Stimulated activated CD8-positive, alpha-beta memory T cell treated with anti-CD3 and anti-CD28 coated beads, Interleukin-7, amount 100 ng/mL, for 24 hours (primary cell): Measurements from ENCODE around the gene SND1.

ENCODE experiments used
- DNase-seq: peaks from one replicate; pipeline ENCODE4 v3.0.0-alpha.2; 2020; ENCODE audit warnings: low read depth

The SND1 gene

GRCh38 chr7:127933146-127933545, 281.2 kb downstream of the SND1 start:
- DNase-seq, result no peak

- no peak for DNase-seq
Measured at GRCh38 chr7:127934711-127935110, 282.7 kb downstream of the SND1 start.

DNA sequence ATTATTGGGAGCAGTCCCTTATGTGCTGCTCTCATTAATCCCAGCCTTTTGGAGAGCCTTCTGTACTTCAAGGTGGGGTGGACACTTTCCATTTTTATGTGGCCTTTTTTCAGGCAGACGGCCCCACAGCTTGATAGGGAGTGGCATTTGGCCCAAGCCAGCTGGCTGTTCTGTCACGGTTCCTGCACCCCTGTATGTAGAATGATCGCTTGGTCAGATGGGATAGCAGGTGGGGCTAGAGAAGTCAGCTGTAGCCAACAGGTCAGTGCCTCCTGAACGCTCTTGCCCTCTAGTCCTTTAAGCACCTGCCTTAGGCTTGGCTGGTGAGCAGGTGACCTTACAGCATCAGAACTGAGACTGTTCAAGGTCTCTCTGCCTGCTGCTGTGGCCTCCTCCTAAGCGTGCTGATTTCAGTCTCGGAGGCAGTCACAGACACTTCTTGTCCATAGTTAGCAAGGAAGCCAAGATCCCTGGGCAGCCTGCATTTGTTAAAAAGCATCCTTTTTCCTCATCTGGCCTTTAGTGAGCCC, 283.9 kb downstream of the SND1 start:
- no peak for DNase-seq

DNA sequence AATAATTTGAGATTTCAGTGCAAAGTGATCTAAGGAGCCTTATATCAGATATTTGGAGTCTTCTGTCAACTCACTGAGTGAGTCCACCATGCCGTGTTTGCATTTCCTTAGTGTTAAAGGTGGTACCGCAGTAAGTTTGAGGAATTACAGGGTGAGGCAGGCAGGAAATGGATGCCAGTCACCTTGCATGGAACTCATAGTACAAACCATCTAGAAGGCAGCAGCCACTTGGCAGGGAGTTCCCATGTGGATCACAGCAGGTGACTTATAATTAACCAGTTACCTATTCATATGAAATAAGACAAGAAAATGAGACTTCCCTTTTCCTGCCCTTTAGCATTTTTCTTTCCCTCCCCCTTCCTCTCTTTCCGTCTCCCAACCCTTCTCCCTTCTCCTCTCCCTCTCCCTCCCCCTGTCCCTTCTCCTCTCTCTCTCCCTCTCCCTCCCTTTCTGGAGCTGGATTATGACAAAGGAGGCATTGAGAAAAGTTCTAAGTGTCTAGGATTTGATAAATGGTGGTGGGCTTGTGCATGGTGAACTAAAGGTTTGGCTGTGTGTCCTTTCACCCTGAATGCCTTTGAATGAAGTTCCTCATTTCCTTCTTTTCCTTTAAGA, 285.2 kb downstream of the SND1 start:
- no peak for DNase-seq

DNA sequence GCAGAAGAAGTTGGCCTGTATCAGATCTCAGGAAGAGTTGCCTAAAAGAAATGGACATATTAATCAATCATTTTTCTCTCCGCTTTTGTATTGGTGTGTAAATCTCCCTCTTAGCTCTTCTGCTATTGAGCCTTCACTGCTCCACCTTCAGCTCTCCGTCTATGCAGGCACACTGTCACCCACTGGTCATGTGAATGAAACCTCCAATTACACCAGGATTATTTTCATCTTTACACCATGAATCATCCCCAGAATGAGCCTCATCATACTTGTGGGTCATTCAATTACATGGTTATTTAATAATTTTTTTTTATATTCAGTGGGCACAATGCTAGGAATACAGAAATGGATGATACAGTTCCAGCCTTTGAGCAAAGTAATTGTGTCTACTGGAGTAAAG, 286.6 kb downstream of the SND1 start:
- no peak for DNase-seq

DNA sequence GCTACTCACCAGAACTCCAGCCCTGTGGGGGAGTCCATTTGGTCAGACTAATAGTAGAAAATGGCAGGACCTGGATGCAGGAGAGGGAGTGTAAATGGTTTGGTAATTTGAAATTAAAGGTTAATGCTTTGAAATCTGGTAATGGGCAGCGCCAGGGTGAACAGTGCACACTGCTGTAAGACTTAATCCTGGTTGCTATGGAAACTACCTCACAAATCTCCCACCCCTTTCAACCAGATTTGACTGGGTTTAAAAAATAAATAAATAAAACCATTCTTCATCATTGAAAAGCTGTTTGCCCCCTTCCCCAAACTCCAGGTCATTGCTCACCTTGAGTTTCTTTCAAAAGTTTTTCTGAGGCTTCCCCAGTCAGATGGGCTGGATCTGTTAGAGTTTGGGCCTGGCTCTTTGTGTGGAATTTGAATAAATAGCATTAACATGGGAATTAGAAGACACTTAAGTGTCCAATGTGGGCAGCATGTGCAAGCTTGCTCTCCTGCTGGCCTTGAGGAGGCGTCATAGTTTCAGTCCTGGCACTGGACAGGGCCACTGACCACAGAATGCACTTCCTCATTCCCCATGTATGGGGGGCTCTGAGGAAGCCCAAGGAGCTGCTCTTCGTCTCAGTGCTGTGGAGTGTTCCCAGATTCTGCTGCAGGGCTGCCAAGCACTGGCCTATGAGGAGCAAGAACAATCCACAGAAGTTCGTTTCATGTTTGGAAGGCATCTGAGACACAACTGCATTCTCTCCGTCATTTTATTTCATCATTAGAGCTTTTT, 288.6 kb downstream of the SND1 start:
- DNase-seq, result no peak

- no peak for DNase-seq
Measured at GRCh38 chr7:127941476-127942210, 289.6 kb downstream of the SND1 start.

GRCh38 chr7:127943541-127944521, 291.8 kb downstream of the SND1 start:
- no peak for DNase-seq

- no peak for DNase-seq
Measured at GRCh38 chr7:127946111-127946510, 294.1 kb downstream of the SND1 start.

GRCh38 chr7:127946847-127947246, 294.9 kb downstream of the SND1 start:
- DNase-seq, result no peak

DNA sequence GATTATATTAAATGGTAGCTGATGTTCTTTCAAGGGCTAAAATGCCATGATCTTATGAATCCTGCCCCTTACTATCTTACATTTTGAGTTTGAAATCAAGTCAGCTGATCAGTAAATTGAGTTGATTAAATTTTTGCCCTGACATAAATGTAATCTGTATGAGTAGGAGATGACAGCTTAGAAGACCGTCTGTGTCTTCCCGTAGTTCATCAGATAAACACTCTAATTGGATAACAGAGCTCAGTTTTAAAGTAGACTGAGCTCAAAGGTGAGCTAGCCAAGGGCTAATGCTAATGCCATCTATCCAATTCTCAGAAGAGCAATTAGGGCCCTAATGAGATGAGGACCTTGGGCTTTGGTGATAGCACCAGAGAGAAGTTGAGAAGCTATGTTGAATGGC, 296.3 kb downstream of the SND1 start:
- no peak for DNase-seq

GRCh38 chr7:127948930-127949329, 296.9 kb downstream of the SND1 start:
- DNase-seq, result no peak

GRCh38 chr7:127949769-127950222, 297.8 kb downstream of the SND1 start:
- DNase-seq, result no peak

GRCh38 chr7:127950233-127950935, 298.4 kb downstream of the SND1 start:
- no peak for DNase-seq

DNA sequence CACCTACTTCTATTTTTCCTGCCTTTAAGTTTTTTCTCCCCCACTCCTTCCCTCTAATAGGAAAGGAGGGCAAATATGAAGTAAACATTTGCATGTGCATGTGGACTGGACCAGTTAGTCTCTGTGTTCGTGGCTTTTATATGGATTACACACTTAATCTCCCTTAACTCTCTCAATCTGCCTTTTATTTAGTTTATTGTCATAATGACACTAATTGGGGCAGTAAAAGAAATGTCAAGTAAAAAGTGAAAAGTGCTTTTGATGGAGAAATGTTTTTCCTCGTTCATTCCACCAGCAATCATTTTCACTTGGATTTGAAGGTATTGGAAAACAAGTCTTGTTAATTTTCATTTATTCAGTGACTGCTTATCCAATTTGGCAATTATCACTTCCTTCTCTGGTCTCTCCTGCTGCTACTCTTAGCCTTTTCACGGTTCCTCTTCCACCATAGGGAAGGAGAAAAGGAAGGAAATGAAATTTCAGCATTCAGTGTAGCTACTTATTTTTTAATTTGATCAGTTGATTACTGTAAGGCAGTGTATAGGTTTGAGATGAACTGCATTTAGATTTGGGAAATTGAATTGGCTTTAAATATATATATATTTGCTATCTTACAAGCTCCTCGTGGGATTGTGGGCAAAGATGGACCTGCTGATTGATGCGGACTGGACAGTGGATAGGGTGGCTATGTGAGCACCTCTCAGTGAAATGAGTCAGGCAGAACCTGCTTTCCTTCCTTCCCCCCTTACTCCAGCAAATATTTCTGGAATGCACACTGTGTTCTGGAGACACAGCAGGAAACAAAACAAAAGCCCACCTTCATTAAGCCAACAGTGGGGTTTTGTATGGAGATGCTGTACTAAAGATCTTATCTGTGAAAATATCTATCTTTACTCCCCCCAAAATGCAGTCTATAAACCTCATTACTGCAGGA, 301.7 kb downstream of the SND1 start:
- no peak for DNase-seq

- no peak for DNase-seq
Measured at GRCh38 chr7:127954357-127954748, 302.4 kb downstream of the SND1 start.

DNA sequence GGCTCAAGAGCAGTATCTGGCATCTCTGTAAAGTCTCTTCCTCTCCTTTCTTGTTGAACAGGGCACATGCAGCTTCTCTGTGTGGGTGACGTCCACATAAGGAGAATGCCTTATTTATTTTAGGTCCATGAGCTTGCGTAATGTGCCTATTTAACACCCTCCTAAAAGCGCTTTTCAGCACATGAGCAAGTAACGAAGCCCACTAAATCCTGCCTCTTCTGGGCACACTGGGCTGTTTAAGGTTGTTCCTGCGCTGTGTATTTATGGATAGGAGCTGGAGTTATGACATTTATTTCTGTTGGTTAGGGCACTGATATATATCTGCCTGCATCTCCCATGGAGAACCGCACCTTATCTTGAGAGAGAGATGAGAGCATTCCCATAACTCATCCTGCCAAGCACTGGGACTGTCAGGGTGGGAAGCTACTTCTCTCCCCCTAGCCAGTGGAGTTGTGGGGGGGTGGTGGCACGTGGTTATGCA, 303.1 kb downstream of the SND1 start:
- DNase-seq, result no peak

DNA sequence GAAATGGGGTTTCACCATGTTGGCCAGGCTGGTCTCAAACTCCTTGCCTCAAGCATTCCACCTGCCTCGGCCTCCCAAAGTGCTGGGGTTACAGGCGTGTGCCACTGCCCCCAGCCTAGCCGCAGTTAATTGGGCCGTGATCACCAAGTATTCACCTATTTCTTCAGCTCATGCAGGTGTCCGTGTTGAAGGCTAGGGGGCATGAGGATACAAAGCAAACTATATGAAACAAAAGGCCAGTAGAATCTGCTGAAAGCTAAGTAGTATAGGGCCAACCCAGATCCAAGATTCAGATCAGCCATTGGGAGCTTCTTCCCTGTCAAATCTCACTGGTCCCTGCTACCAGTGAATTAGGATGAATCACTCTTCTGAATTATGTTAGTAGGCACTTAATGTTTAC, 305.9 kb downstream of the SND1 start:
- no peak for DNase-seq

DNA sequence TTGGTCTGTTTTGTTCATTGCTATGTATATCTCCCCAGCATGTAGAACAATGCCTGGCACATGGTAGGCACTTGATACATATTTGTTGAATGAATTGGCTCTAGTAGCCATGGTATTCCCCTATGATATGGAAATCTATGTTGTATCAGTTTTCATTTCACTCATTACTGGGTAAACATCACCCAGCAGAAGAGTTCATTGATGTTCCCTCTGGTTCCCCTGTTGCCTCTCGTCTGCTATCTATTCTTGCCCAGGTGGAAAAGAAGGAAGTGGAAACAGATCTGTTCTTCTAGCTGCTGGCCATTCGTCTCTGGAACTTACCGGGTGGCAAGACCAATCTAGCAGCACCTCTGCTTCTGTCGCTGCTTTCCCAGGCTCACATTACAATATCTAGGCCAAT, 307.8 kb downstream of the SND1 start:
- DNase-seq, result no peak
